GM18909 (cell line): ENCODE results near the gene OAS2.

Source experiments
- ATAC-seq: cut with Tn5 transposase; IDR thresholded peaks from one replicate; pipeline ENCODE4 v1.9.1; 2021; ENCODE audit warnings: mild to moderate bottlenecking; ENCODE audit not compliant: unreplicated experiment, poor library complexity

Gene OAS2, protein sequence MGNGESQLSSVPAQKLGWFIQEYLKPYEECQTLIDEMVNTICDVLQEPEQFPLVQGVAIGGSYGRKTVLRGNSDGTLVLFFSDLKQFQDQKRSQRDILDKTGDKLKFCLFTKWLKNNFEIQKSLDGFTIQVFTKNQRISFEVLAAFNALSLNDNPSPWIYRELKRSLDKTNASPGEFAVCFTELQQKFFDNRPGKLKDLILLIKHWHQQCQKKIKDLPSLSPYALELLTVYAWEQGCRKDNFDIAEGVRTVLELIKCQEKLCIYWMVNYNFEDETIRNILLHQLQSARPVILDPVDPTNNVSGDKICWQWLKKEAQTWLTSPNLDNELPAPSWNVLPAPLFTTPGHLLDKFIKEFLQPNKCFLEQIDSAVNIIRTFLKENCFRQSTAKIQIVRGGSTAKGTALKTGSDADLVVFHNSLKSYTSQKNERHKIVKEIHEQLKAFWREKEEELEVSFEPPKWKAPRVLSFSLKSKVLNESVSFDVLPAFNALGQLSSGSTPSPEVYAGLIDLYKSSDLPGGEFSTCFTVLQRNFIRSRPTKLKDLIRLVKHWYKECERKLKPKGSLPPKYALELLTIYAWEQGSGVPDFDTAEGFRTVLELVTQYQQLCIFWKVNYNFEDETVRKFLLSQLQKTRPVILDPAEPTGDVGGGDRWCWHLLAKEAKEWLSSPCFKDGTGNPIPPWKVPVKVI

GRCh38 chr12:112978163-112979040 is at the start of gene OAS2:
Gene OAS2 (plus strand): TSS chr12:112978519. CDS start chr12:112978609, 90 bp downstream.
- ATAC-seq = peak; percentile 88

DNA sequence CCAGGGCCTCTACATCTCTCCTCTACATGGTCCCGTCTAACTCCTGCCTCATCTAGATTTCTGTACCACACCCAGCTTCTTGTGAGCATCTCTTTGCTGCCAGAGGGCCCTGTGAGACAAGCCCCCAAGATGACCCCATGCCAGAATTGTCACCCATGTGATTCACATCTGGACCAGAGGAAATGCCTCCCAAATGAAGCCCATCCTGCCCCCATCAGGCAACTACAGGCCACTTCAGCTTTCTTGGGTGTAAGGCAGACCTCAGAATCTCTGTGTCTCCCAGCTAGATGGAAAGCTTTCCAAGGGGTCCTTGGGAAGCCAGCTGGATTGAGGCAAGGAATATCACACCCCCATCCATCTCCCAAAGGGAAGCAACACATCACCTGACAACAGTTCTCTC is 49.3 kb upstream of the OAS2 start:
- ATAC-seq = no peak

DNA sequence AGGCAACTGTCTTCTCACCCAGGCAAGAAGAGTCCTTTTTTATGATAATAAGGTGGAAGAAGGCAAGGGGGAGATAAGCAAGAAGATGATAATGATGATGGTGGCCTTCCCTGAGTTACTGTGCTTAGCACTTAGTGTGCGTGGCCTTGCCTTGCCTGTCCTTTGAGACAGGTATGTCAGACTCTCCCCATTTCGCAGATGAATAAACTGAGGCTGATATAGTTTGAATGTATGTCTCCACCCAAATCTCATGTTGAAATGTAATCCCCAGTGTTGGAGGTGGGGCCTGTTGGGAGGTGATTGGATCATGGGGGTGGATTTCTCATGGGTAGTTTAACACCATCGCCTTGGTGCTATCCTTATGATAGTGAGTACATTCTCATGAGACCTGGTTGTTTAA is 48.6 kb upstream of the OAS2 start:
- ATAC-seq = no peak

DNA sequence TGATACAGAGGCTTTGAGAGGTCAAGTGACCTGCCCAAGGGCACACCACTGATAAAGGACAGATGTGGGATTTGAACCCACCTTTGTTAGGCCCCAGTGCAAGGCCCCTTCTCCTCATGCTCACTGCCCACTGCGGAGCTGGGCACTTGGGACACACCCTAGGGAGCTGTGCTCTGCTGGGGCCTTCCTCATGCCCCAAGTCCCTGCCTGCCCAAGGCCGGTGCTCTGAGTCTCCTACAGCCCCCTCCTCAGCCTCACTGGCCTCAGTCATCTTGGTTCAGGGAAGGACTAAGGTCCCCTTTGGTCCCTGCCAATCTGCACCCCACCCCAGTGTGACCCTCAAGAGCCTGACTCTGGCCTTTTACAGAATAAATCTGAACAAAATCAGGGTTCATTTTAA is 48.0 kb upstream of the OAS2 start:
- ATAC-seq = no peak

GRCh38 chr12:112932485-112933128 is 45.7 kb upstream of the OAS2 start:
- no peak for ATAC-seq

DNA sequence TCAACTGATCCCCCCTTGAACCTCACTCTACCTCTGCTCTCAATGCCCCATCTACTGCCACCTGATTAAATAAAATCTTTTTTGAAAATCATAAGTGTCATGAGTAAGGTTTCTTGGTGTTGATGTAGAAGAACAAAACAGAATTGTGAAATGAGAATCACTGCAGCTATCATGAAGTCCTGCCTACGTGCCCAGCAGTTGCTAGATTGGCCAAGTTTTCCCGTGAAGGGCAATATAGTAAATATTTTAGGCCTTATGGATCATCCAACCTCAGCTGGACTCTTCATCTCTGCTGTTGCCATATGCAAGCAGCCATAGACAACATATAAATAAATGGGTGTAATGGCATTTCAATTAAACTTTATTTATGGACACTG is 45.2 kb upstream of the OAS2 start:
- ATAC-seq = no peak

DNA sequence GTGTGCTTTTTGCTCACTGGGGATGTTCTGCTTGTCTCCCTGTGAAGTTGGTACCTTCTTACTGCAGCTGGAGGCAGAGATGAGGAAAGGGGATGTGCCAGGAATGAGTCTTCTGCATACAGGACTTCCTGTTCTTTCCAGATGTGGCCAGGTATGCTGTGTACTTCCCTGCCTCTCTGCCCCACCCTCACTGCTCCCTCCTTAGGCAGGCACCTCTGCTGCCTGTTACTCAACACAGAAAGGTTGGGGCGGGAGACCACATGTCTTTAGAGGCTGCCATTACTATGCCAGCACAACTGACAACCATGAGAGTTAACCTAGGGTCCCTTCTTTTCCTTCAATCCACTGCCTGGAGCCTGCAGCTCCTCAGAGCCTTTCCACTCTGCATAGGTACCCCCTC is 42.1 kb upstream of the OAS2 start:
- no peak for ATAC-seq

DNA sequence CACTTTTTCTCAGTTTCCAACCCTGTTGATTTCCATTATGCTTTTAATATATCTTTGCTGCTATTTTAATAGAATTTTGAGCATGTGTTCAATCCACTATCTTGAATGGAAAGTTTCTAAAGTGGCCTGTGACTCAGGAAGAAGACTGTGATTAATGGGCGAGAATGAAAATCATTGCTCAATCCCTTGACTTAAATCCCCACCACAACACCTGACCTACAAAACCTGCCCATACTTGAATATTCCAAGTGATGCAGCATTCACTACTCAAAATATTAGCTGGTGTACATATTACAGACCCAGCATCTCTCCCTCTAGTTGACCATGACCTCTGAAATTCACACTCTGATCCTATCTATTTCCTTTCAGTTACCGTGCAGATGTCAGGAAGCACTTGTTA is 41.4 kb upstream of the OAS2 start:
- no peak for ATAC-seq

GRCh38 chr12:112937741-112938719 is 40.3 kb upstream of the OAS2 start, which contains the start of gene OAS3:
Gene OAS3 (plus strand): TSS chr12:112938474. CDS start chr12:112938531, 57 bp downstream.
- ATAC-seq = peak; percentile 46

- ATAC-seq = no peak
Measured at GRCh38 chr12:112938751-112939150, 39.6 kb upstream of the OAS2 start.

DNA sequence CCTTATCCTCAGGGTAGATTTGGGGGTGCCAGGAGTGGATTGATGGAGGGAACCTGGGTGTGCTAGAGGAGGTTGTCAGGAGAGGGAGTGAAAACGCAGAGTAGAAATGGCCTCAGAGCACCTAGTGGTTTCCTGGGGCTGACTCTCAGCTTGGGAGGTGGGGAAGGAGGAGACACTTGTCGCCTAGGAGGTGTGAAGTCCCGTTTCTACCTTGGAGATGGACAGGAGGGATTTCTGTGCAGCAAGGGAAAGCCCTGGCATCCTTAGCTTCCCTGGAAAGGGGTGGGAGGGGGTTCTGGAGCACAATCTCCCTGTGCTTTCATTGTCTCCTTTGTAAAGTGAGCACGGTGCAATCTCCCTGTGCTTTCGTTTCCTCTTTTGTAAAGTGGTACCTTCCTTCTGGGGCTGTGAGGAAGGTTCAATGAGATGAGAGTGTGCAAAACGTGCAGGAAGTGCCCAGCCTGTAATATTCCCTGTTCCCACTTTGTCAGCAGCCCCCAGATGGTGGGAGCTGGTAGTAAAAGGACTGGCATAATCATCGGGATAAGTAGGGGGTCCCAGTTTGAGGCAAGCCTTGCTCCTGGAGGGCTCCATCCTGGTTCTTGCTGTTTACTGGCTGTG is 38.4 kb upstream of the OAS2 start:
- ATAC-seq = peak; percentile 62

GRCh38 chr12:112941528-112942335 is 36.6 kb upstream of the OAS2 start:
- no peak for ATAC-seq

DNA sequence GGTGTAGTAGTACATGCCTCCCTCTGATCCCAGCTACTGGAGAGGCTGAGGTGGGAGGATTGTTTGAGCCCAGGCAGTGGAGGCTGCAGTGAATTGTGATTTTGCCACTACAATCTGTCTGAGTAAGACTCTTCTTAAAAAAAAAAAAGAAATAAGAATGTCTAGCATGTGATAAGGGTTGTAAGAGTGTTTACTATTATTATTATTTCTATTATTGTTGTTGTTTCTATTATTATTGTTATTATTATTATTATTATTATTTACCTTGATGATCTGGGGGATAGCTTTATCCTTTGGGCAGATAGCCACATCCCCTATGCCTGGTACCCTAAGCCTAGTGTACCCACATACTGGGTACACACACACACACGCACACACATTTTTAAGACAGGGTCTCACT is 35.7 kb upstream of the OAS2 start:
- no peak for ATAC-seq

DNA sequence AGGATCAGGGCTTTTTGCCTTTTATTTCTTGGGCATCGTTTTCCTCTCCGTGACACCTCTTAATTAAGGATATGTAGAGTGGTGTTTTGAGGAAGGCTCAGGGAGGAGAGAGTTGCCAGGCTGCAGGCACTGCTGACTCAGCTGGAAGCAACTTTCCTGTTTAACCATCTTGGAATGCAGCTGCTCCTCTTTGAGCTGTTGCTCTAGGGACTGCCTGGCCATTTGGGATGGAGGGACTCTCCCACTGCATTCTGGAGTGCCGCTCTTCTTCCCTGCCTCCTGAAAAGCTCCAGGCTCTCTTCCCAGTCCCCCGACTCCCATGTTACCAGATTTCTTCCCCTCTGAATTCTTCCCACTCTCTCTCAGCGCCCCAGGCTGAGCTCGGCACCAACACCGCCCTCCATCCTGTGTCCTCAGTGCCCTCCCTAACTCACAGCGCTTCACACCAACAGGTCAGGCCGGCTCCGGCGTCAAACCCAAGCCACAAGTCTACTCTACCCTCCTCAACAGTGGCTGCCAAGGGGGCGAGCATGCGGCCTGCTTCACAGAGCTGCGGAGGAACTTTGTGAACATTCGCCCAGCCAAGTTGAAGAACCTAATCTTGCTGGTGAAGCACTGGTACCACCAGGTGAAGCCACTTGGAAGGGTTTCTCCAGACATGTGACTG is 34.2 kb upstream of the OAS2 start:
- ATAC-seq = no peak

DNA sequence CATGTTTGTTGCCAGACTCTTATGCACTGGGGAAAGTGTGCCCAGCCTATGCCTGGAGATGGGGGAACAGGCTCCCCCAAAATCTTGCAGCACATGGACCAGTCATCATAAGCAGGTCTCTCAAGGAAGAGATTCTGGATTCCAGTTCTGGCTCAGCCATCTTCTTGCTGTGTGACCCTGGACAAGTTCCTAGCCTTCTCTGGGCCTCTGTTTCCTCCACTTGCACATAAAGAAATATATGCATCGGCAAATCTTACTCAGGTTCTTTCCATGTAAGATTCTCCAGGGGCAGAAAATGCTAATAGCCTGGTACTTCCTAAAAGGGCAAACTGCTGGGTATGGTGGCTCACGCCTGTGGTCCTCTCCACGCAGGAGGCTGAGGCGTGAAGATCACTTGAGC is 32.8 kb upstream of the OAS2 start:
- ATAC-seq = no peak

- ATAC-seq = no peak
Measured at GRCh38 chr12:112946236-112947000, 31.9 kb upstream of the OAS2 start.

DNA sequence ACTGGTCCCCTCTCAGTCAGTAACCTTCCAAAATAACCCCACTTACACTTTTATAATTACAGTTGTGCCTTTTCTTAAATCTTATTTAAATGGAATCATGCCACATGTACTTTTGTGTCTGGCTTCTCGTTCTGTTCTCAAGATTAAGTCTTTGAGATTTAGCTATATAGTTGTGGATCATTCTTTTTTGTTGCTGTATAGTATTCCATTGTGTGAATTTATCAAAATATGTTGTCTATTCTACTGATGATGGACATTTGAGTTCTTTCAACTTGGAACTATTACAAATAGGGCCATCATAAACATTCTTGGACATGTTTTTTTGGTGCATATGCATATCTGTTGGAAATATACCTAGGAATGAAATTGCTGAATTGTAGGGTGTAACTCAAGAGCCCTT is 31.0 kb upstream of the OAS2 start:
- ATAC-seq = no peak
